Measurements from ENCODE around the gene FRMD4A.

GRCh38 chr10:13970957-13971353 is 359.8 kb downstream of the FRMD4A start:
- TF ChIP-seq CTCF (IDR thresholded peaks at IDR 0.05) (no peak), POLR2A (IDR thresholded peaks at IDR 0.05) (no peak), POLR2AphosphoS5 (IDR thresholded peaks at IDR 0.05) (no peak)
